ENCODE data around the gene AP2B1. TPM values are rescaled to one million over a fixed set of nuclear protein-coding genes. Genes with fewer than 3 reads are reported as not detected.

Gene AP2B1
- total and polyA plus RNA-seq, 4 donors: 8.7 to 55.6 (median 22.3) TPM

GRCh38 chr17:35692512-35693210 lies 105.5 kb downstream of the AP2B1 start:
- no peak for TF ChIP-seq HNF4G (IDR thresholded peaks at IDR 0.05)
- no peak for TF ChIP-seq HNF4A (conservative IDR thresholded peaks at IDR 0.05)
- TF ChIP-seq FOXA1 (IDR thresholded peaks at IDR 0.05): no peak
- no peak for TF ChIP-seq ATF3 (IDR thresholded peaks at IDR 0.05)
- no peaks in the 10 kb centered on the region for H3K9me3 ChIP-seq (ENCODE audit: control insufficient read depth in 4 of 4, low read length in 3 of 4)
- H3K27me3 ChIP-seq (ENCODE audit: control insufficient read depth in 4 of 4, insufficient read depth in 4 of 4, low read length in 3 of 4): no peaks in the 10 kb centered on the region
- no peaks in the 10 kb centered on the region for H3K4me1 ChIP-seq (ENCODE audit: control insufficient read depth in 4 of 4, insufficient read depth in 4 of 4, low read length in 3 of 4)
- H3K36me3 ChIP-seq (ENCODE audit: control insufficient read depth in 4 of 4, insufficient read depth in 3 of 4, low read depth in 1 of 4, low read length in 3 of 4): peaks cover 0 to 28% (median 11%) of the 10 kb centered on the region in 4 donors
- DNase-seq (ENCODE audit: low spot score): no peak
- no peak overlapping the region for H3K9ac ChIP-seq (ENCODE audit: low read depth in 1 of 2, low read length in 2 of 2)
- no peak overlapping the region for H3K27ac ChIP-seq (ENCODE audit: low read depth in 1 of 2, low read length in 2 of 2)
- H3K4me3 ChIP-seq (ENCODE audit: low read depth in 1 of 3, low read length in 3 of 3): no peak overlapping the region
- 56% methylated on average over 7 of the region's 7 CpGs for WGBS

GRCh38 chr17:35693662-35694061 lies 106.5 kb downstream of the AP2B1 start:
- H3K9me3 ChIP-seq (ENCODE audit: control insufficient read depth in 4 of 4, low read length in 3 of 4): no peaks in the 10 kb centered on the region
- peaks cover 0 to 28% (median 11%) of the 10 kb centered on the region in 4 donors for H3K36me3 ChIP-seq (ENCODE audit: control insufficient read depth in 4 of 4, insufficient read depth in 3 of 4, low read depth in 1 of 4, low read length in 3 of 4)
- H3K4me3 ChIP-seq (ENCODE audit: low read depth in 1 of 3, low read length in 3 of 3): no peak overlapping the region
- 96% methylated on average over 3 of the region's 3 CpGs for WGBS
- H3K9ac ChIP-seq (ENCODE audit: low read depth in 1 of 2, low read length in 2 of 2): no peak overlapping the region
- no peaks in the 10 kb centered on the region for H3K27me3 ChIP-seq (ENCODE audit: control insufficient read depth in 4 of 4, insufficient read depth in 4 of 4, low read length in 3 of 4)
- H3K27ac ChIP-seq (ENCODE audit: low read depth in 1 of 2, low read length in 2 of 2): no peak overlapping the region
- TF ChIP-seq ZBTB33 (IDR thresholded peaks at IDR 0.05) (no peak), NR2F2 (IDR thresholded peaks at IDR 0.05) (no peak), ATF3 (IDR thresholded peaks at IDR 0.05) (no peak), FOXA2 (IDR thresholded peaks at IDR 0.05) (no peak), TAF1 (conservative IDR thresholded peaks at IDR 0.05) (no peak)
- DNase-seq (ENCODE audit: low spot score): no peak
- H3K4me1 ChIP-seq (ENCODE audit: control insufficient read depth in 4 of 4, insufficient read depth in 4 of 4, low read length in 3 of 4): no peaks in the 10 kb centered on the region

- no peaks in the 10 kb centered on the region for H3K4me1 ChIP-seq (ENCODE audit: control insufficient read depth in 4 of 4, insufficient read depth in 4 of 4, low read length in 3 of 4)
- no peak overlapping the region for H3K9ac ChIP-seq (ENCODE audit: low read depth in 1 of 2, low read length in 2 of 2)
- H3K9me3 ChIP-seq (ENCODE audit: control insufficient read depth in 4 of 4, low read length in 3 of 4): no peaks in the 10 kb centered on the region
- DNase-seq (ENCODE audit: low spot score): no peak
- H3K27me3 ChIP-seq (ENCODE audit: control insufficient read depth in 4 of 4, insufficient read depth in 4 of 4, low read length in 3 of 4): no peaks in the 10 kb centered on the region
- peaks cover 0 to 25% (median 9%) of the 10 kb centered on the region in 4 donors for H3K36me3 ChIP-seq (ENCODE audit: control insufficient read depth in 4 of 4, insufficient read depth in 3 of 4, low read depth in 1 of 4, low read length in 3 of 4)
- H3K27ac ChIP-seq (ENCODE audit: low read depth in 1 of 2, low read length in 2 of 2): no peak overlapping the region
- TF ChIP-seq HNF4A (conservative IDR thresholded peaks at IDR 0.05): no peak
- no peak for TF ChIP-seq FOXA1 (IDR thresholded peaks at IDR 0.05)
- no peak for TF ChIP-seq FOXA2 (IDR thresholded peaks at IDR 0.05)
- no peak for TF ChIP-seq JUND (IDR thresholded peaks at IDR 0.05)
- TF ChIP-seq SP1 (IDR thresholded peaks at IDR 0.05): no peak
- TF ChIP-seq HNF4G (IDR thresholded peaks at IDR 0.05): no peak
- no peak for TF ChIP-seq MAX (IDR thresholded peaks at IDR 0.05)
- no peak for TF ChIP-seq NR2F2 (IDR thresholded peaks at IDR 0.05)
- no peak for TF ChIP-seq CTCF (IDR thresholded peaks at IDR 0.05; ENCODE audit: low read depth, low read length, missing input control)
- no peak for TF ChIP-seq ZBTB33 (IDR thresholded peaks at IDR 0.05)
- no peak for TF ChIP-seq RXRA (IDR thresholded peaks at IDR 0.05)
- TF ChIP-seq RAD21 (IDR thresholded peaks at IDR 0.05): no peak
- no peak for TF ChIP-seq EGR1 (IDR thresholded peaks at IDR 0.05; ENCODE audit: low read depth in 2 of 2)
- no peak for TF ChIP-seq GABPA (IDR thresholded peaks at IDR 0.05 in 1 of 2, conservative IDR thresholded peaks at IDR 0.05 in 1 of 2)
- no peak for TF ChIP-seq YY1 (IDR thresholded peaks at IDR 0.05)
- no peak overlapping the region for H3K4me3 ChIP-seq (ENCODE audit: low read depth in 1 of 3, low read length in 3 of 3)
- WGBS: 82% methylated on average over 2 of the region's 2 CpGs
Measured at GRCh38 chr17:35694906-35695305, 107.8 kb downstream of the AP2B1 start.

Data from liver (tissue), 9 donors.